HCT116 (cell line): ENCODE measurements around the gene RTKN2.

Source experiments
- EZH2 ChIP-seq: fragments of 200-600 bp; sonication (generic); IDR thresholded peaks from 2 replicates; pipeline ENCODE4 v1.6.1; 2017; ENCODE audit warnings: antibody characterized with exemption, mixed run types
- POLR2A ChIP-seq: IDR thresholded peaks from 2 replicates; pipeline ENCODE4 v1.7.0; 2011; ENCODE audit warnings: borderline replicate concordance; ENCODE audit not compliant: insufficient read depth, insufficient read length; ENCODE audit errors: extremely low read depth
- POLR2AphosphoS5 ChIP-seq: IDR thresholded peaks from 2 replicates; pipeline ENCODE4 v1.6.1; 2011; ENCODE audit warnings: mild to moderate bottlenecking, low read depth, low read length, moderate library complexity
- ZNF274 ChIP-seq: fragments of 200-500 bp; sonication (Bioruptor generic); IDR thresholded peaks from 2 replicates; pipeline ENCODE4 v1.6.1; 2014; ENCODE audit warnings: mild to moderate bottlenecking, low read depth, low read length, inconsistent platforms
- TF ChIP-seq, protein P1 (sequence below): IDR thresholded peaks from 2 replicates; pipeline ENCODE4 v1.6.1; 2012
- TF ChIP-seq, protein P2 (sequence below), 3 experiments: fragments of 200-600 bp in 1 of 3; sonication (generic) in 1 of 3; IDR thresholded peaks in 2 of 3; conservative IDR thresholded peaks in 1 of 3; 2 replicates each; pipeline ENCODE4 v1.5.1; 2012 to 2017; ENCODE audit warnings: low read depth in 2 of 3, low read length in 2 of 3, antibody characterized with exemption in 1 of 3, borderline replicate concordance in 1 of 3, control low read depth in 1 of 3, mild to moderate bottlenecking in 1 of 3, mixed read lengths in 1 of 3, mixed run types in 1 of 3, moderate library complexity in 1 of 3; ENCODE audit not compliant: insufficient read depth in 1 of 3
- TF ChIP-seq, protein P3 (sequence below): IDR thresholded peaks from 2 replicates; pipeline ENCODE4 v1.6.1; 2011; ENCODE audit warnings: mild to moderate bottlenecking, low read length, moderate library complexity; ENCODE audit not compliant: insufficient replicate concordance; ENCODE audit errors: extremely low read depth

DNA sequence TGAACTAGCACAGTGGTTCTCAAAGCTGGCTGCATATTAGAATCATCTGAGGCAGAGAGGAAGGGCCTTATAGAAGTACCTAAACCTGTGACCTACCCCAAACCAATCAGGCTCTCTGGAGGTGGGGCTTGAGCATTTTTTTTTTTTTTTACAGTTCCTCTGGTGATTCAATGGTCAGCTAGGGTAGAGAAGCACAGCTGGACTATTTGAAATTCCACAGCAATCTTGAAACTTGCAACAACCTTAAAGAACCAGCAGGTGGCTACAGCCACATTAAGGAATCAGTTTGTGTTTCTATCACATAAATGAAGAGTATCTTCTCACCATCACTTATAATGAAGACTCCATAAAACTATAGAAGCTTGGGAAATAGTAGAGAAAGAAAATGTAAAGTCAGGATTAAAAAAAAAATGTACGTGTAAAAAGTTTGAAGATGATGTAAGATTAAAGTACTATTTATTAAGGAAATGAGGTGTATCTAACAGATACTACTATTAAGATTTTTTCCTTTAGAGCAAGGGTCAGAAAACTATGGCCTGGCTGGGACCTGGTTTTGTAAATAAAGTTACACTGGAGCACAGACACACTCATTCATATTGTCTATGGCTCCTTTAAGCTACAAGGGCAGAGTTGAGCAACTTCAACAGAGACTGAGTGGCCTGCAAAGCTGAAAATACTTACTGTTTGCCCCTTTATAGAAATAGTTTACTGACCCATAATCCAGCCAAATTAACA, 3.8 kb downstream of the RTKN2 start:
- TF ChIP-seq POLR2AphosphoS5 (no peak), POLR2A (no peak), EZH2 (no peak), ZNF274 (no peak)
- TF ChIP-seq, protein P1, sequence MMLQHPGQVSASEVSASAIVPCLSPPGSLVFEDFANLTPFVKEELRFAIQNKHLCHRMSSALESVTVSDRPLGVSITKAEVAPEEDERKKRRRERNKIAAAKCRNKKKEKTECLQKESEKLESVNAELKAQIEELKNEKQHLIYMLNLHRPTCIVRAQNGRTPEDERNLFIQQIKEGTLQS = no peak
- TF ChIP-seq, protein P2, sequence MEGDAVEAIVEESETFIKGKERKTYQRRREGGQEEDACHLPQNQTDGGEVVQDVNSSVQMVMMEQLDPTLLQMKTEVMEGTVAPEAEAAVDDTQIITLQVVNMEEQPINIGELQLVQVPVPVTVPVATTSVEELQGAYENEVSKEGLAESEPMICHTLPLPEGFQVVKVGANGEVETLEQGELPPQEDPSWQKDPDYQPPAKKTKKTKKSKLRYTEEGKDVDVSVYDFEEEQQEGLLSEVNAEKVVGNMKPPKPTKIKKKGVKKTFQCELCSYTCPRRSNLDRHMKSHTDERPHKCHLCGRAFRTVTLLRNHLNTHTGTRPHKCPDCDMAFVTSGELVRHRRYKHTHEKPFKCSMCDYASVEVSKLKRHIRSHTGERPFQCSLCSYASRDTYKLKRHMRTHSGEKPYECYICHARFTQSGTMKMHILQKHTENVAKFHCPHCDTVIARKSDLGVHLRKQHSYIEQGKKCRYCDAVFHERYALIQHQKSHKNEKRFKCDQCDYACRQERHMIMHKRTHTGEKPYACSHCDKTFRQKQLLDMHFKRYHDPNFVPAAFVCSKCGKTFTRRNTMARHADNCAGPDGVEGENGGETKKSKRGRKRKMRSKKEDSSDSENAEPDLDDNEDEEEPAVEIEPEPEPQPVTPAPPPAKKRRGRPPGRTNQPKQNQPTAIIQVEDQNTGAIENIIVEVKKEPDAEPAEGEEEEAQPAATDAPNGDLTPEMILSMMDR (IDR thresholded peaks at IDR 0.05 in 2 of 3, conservative IDR thresholded peaks at IDR 0.05 in 1 of 3; ENCODE audit: borderline replicate concordance in 1 of 3, insufficient read depth in 1 of 3, low read depth in 2 of 3, low read length in 2 of 3) = peak; percentile 61 to 64 (median 64); a peak in 4 of 6 replicates
- TF ChIP-seq, protein P3, sequence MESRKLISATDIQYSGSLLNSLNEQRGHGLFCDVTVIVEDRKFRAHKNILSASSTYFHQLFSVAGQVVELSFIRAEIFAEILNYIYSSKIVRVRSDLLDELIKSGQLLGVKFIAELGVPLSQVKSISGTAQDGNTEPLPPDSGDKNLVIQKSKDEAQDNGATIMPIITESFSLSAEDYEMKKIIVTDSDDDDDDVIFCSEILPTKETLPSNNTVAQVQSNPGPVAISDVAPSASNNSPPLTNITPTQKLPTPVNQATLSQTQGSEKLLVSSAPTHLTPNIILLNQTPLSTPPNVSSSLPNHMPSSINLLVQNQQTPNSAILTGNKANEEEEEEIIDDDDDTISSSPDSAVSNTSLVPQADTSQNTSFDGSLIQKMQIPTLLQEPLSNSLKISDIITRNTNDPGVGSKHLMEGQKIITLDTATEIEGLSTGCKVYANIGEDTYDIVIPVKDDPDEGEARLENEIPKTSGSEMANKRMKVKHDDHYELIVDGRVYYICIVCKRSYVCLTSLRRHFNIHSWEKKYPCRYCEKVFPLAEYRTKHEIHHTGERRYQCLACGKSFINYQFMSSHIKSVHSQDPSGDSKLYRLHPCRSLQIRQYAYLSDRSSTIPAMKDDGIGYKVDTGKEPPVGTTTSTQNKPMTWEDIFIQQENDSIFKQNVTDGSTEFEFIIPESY = no peak
